ENCODE measurements around the gene IMPDH2. TPM values are rescaled to one million over a fixed set of nuclear protein-coding genes. Genes with fewer than 3 reads are reported as not detected.

IMPDH2 gene
- total RNA-seq: 412 and 416 TPM in 2 replicates

DNA sequence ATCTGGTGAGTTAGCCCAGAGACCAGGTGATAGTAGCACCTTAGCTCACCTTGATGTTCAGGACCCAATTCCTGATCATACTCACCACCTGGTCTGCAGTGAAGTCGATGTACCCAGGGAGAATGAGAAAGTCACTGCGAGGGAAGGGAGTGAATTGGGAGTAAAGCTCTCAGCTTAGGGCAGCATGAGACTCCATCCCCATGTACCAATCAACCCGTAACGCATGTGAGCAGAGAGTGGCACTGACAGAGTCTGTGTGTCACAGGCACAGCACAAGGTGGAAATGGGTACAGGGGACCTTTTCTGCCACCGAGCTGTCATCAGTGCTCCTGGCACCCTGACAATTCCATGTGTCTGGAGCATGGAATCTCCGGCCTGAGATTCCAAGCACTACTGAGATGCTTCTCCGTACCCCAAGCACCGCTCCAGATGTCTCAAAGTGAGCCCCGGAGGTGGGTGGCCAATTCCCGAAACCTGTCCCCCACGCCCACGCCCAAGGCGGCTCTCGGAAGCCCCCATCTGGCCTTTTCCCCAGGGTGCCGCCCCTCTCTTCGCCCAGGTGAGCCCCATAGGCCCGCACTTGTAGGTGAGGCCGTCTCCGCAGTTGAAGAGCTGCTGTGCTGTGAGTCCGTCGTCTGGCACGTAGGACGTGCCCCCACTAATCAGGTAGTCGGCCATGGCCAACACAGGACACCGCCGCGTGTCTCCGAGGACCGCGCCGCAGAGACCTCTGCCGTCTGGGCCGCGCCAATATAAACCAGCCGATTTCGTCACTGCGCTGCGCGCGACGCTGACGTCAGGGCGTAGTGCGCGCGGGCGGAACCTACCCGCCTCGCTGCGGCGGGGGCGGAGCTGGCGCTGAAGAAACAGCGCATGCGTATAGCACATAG is at the start of gene IMPDH2:
TSS of gene IMPDH2 (minus strand) at position 726 of the 890 bp plus-strand sequence. CDS start at position 678, 48 bp downstream.
- Mint-ChIP-seq H3K4me1 (ENCODE audit: low read depth) (peaks cover 34% of the 10 kb centered on the region), H3K27me3 (ENCODE audit: low read depth) (no peaks in the 10 kb centered on the region), H3K36me3 (ENCODE audit: low read depth) (peaks cover 90% of the 10 kb centered on the region), H3K27ac (peak within 1 kb of the TSS; percentile 94), H3K9me3 (no peaks in the 10 kb centered on the region), H3K4me3 (ENCODE audit: low read depth) (peak within 1 kb of the TSS; percentile 90)
- DNase-seq (ENCODE audit: low spot score): peak; percentile 91
- intact Hi-C loops (cut with micrococcal nuclease): loop anchor here (1.0 to 10.0 kb wide), 3 partner anchors 8 to 386 kb away; partner anchors contain the start of genes QRICH1, RHOA and TCTA

DNA sequence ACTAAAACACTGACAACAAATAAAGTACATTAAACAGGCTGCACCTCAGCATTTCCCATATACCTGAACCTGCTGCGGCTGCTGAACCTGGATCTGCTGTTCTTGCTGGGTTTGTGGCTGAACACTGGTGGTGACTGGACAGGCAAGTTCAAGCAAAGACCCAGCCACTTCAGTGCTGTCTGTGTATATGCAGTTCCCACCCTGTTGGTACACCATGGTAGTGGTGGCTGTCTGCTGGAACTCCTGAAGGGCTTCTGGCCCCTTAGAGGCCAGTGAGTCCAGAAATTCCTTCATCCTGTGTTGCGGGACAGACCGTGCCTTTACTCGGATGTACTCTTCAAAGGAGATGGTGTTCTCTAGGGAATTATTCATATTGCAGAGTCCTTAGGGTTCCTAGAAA is 47.4 kb upstream of the IMPDH2 start:
- DNase-seq (ENCODE audit: low spot score): no peak
- H3K4me1 Mint-ChIP-seq (ENCODE audit: low read depth): peaks cover 4% of the 10 kb centered on the region
- no peaks in the 10 kb centered on the region for H3K27me3 Mint-ChIP-seq (ENCODE audit: low read depth)
- no peaks in the 10 kb centered on the region for H3K9me3 Mint-ChIP-seq
- intact Hi-C loops (cut with micrococcal nuclease): no loop called here
- no peak overlapping the region for H3K27ac Mint-ChIP-seq
- no peak overlapping the region for H3K4me3 Mint-ChIP-seq (ENCODE audit: low read depth)
- peaks cover 53% of the 10 kb centered on the region for H3K36me3 Mint-ChIP-seq (ENCODE audit: low read depth)

DNA sequence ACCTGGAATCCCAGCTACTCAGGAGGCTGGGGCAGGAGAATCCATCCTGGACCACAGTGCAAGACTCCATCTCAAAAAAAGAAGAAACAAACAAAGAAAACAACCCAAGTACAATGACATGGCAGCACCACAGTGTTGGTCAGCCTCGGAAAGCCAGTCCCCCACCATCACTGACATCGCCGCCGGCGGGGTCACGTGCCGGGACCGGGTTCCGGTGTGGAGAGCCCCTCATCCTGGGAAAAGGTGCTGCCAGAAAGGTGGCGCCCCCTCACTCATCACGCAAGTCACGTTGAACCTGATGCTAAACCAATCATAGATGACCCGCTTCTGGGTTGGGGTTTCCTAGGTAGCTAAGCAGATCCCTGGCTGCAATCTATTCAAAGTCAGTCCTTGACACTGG is 46.9 kb upstream of the IMPDH2 start:
- no peak for DNase-seq (ENCODE audit: low spot score)
- no peaks in the 10 kb centered on the region for H3K9me3 Mint-ChIP-seq
- H3K4me3 Mint-ChIP-seq (ENCODE audit: low read depth): no peak overlapping the region
- no peak overlapping the region for H3K27ac Mint-ChIP-seq
- intact Hi-C loops (cut with micrococcal nuclease): no loop called here
- H3K36me3 Mint-ChIP-seq (ENCODE audit: low read depth): peaks cover 58% of the 10 kb centered on the region
- H3K4me1 Mint-ChIP-seq (ENCODE audit: low read depth): peaks cover 4% of the 10 kb centered on the region
- no peaks in the 10 kb centered on the region for H3K27me3 Mint-ChIP-seq (ENCODE audit: low read depth)

DNA sequence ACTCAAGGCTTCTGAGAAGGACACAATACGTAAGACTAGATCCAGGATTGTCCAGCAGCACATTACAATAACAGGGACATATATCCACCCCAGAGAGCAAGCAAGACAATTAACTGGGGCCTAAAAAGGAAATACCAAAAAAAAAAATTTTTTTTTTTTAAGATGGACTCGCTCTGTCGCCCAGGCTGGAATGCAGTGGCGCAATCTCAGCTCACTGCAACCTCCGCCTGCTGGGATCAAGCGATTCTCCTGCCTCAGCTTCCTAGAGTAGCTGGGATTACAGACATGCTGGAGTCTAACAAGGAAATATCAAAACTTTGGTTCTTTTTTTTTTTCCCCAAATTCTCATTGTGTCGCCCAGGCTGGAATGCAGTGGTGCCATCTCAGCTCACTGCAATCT is 28.8 kb upstream of the IMPDH2 start:
- Mint-ChIP-seq H3K9me3 (no peaks in the 10 kb centered on the region), H3K4me3 (ENCODE audit: low read depth) (no peak overlapping the region), H3K36me3 (ENCODE audit: low read depth) (peaks cover 44% of the 10 kb centered on the region), H3K27ac (no peak overlapping the region), H3K4me1 (ENCODE audit: low read depth) (no peaks in the 10 kb centered on the region), H3K27me3 (ENCODE audit: low read depth) (no peaks in the 10 kb centered on the region)
- no peak for DNase-seq (ENCODE audit: low spot score)
- intact Hi-C loops (cut with micrococcal nuclease): no loop called here

DNA sequence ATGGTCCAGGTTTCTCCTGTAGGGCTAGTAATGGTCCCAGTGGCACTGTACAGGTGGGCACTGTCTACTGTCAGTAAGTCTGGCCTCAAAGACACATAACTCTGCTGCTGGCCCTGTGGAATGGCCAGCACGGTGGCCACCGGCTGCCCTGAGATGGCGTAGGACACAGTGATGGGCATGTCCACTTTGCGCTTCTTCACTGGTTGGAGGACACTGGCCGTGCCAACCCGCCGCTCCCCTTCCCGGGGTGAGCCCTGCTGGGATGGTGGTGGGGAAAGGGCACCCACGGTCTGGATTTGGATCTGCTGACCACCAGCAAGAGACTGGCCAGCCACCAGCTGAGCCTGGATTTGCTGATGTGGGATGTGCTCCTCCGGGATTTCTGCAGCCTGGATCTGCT is 28.1 kb upstream of the IMPDH2 start:
- Mint-ChIP-seq H3K4me3 (ENCODE audit: low read depth) (no peak overlapping the region), H3K27ac (no peak overlapping the region), H3K27me3 (ENCODE audit: low read depth) (no peaks in the 10 kb centered on the region), H3K9me3 (no peaks in the 10 kb centered on the region), H3K4me1 (ENCODE audit: low read depth) (no peaks in the 10 kb centered on the region), H3K36me3 (ENCODE audit: low read depth) (peaks cover 48% of the 10 kb centered on the region)
- intact Hi-C loops (cut with micrococcal nuclease): no loop called here
- DNase-seq (ENCODE audit: low spot score): no peak

DNA sequence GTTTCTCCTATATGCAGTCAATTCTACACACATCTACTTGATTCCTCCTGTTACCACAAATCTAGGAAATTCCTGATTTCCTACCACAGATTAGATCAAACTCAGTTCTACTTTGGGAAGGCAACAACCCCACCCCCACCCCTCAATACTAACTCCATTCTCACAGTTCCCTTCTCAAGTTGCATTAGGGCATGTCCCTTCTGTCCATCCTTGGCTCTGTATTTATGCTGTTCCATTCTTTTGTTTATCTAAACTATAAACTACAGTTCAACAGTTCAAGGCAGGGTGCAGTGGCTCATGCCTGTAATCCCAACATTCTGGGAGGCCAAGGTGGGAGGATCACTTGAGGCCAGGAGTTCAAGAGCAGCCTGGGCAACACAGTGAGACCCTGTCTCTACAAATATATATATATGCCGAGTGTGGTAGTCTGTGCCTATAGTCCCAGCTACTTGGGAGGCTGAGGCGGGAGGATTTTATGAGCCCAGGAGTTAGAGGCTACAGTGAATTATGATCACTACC is 25.2 kb upstream of the IMPDH2 start:
- H3K4me3 Mint-ChIP-seq (ENCODE audit: low read depth): no peak overlapping the region
- DNase-seq (ENCODE audit: low spot score): no peak
- H3K4me1 Mint-ChIP-seq (ENCODE audit: low read depth): no peaks in the 10 kb centered on the region
- H3K27ac Mint-ChIP-seq: no peak overlapping the region
- H3K27me3 Mint-ChIP-seq (ENCODE audit: low read depth): no peaks in the 10 kb centered on the region
- intact Hi-C loops (cut with micrococcal nuclease): no loop called here
- no peaks in the 10 kb centered on the region for H3K9me3 Mint-ChIP-seq
- H3K36me3 Mint-ChIP-seq (ENCODE audit: low read depth): peaks cover 63% of the 10 kb centered on the region

DNA sequence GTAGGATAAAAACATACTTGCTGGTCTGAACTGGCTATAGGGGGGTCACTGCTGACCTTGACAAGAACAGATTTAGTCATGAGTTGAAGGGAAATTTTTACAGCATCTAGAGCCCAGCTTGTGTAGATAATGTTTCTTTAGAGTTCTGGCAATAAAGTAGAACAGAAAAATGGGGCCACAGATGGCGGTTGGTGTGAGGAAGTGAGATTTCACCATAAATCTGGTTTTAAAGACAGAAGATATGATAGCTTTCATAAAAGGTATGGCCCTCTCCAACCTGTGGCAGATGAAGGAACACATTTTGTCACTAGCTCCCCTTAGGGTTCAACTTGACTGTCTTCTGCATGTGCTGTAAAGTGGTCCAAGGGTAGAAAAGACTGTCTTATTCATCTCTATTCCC is 24.3 kb upstream of the IMPDH2 start:
- DNase-seq (ENCODE audit: low spot score): no peak
- H3K4me1 Mint-ChIP-seq (ENCODE audit: low read depth): no peaks in the 10 kb centered on the region
- no peak overlapping the region for H3K27ac Mint-ChIP-seq
- no peaks in the 10 kb centered on the region for H3K27me3 Mint-ChIP-seq (ENCODE audit: low read depth)
- H3K9me3 Mint-ChIP-seq: no peaks in the 10 kb centered on the region
- no peak overlapping the region for H3K4me3 Mint-ChIP-seq (ENCODE audit: low read depth)
- intact Hi-C loops (cut with micrococcal nuclease): no loop called here
- peaks cover 67% of the 10 kb centered on the region for H3K36me3 Mint-ChIP-seq (ENCODE audit: low read depth)

- Mint-ChIP-seq H3K9me3 (no peaks in the 10 kb centered on the region), H3K36me3 (ENCODE audit: low read depth) (peaks cover 59% of the 10 kb centered on the region), H3K27ac (no peak overlapping the region), H3K4me1 (ENCODE audit: low read depth) (no peaks in the 10 kb centered on the region), H3K27me3 (ENCODE audit: low read depth) (no peaks in the 10 kb centered on the region), H3K4me3 (ENCODE audit: low read depth) (no peak overlapping the region)
- DNase-seq (ENCODE audit: low spot score): no peak
- intact Hi-C loops (cut with micrococcal nuclease): no loop called here
Measured at GRCh38 chr3:49035281-49035680, 6.1 kb upstream of the IMPDH2 start.

- no peaks in the 10 kb centered on the region for H3K27me3 Mint-ChIP-seq (ENCODE audit: low read depth)
- peaks cover 61% of the 10 kb centered on the region for H3K36me3 Mint-ChIP-seq (ENCODE audit: low read depth)
- intact Hi-C loops (cut with micrococcal nuclease): no loop called here
- H3K27ac Mint-ChIP-seq: no peak overlapping the region
- H3K4me3 Mint-ChIP-seq (ENCODE audit: low read depth): no peak overlapping the region
- no peaks in the 10 kb centered on the region for H3K9me3 Mint-ChIP-seq
- no peak for DNase-seq (ENCODE audit: low spot score)
- H3K4me1 Mint-ChIP-seq (ENCODE audit: low read depth): peaks cover 4% of the 10 kb centered on the region
Measured at GRCh38 chr3:49034650-49035049, 5.5 kb upstream of the IMPDH2 start.

GRCh38 chr3:49032646-49033304 is 3.6 kb upstream of the IMPDH2 start:
- H3K9me3 Mint-ChIP-seq: no peaks in the 10 kb centered on the region
- no peak overlapping the region for H3K27ac Mint-ChIP-seq
- no peaks in the 10 kb centered on the region for H3K27me3 Mint-ChIP-seq (ENCODE audit: low read depth)
- no peak overlapping the region for H3K4me3 Mint-ChIP-seq (ENCODE audit: low read depth)
- DNase-seq (ENCODE audit: low spot score): no peak
- H3K36me3 Mint-ChIP-seq (ENCODE audit: low read depth): peaks cover 76% of the 10 kb centered on the region
- intact Hi-C loops (cut with micrococcal nuclease): no loop called here
- peaks cover 15% of the 10 kb centered on the region for H3K4me1 Mint-ChIP-seq (ENCODE audit: low read depth)

DNA sequence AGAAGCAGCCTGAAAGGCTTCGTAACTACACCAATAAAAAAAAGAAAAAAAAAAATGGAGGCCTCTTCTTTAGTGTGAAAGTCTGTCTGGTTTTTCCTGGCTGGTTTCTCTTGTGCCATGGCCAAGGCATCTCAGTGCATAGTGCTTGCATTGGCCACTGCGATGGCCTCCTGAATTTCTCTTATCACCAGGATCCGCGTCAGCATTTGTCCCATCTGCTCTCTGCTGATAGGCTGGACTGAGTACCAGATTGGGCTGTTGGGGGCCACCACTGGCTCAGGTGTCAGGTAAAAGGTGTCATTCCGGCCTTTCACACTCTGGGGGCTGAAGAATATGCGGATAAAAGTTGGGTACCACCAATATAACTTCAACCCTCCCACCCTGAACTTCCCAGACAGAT is 1.1 kb upstream of the IMPDH2 start:
- H3K27ac Mint-ChIP-seq: no peak overlapping the region
- no peak for DNase-seq (ENCODE audit: low spot score)
- intact Hi-C loops (cut with micrococcal nuclease): no loop called here
- peaks cover 26% of the 10 kb centered on the region for H3K4me1 Mint-ChIP-seq (ENCODE audit: low read depth)
- no peaks in the 10 kb centered on the region for H3K27me3 Mint-ChIP-seq (ENCODE audit: low read depth)
- H3K36me3 Mint-ChIP-seq (ENCODE audit: low read depth): peaks cover 88% of the 10 kb centered on the region
- no peaks in the 10 kb centered on the region for H3K9me3 Mint-ChIP-seq
- no peak overlapping the region for H3K4me3 Mint-ChIP-seq (ENCODE audit: low read depth)

- Mint-ChIP-seq H3K27me3 (ENCODE audit: low read depth) (no peaks in the 10 kb centered on the region), H3K36me3 (ENCODE audit: low read depth) (peaks cover 88% of the 10 kb centered on the region), H3K4me3 (ENCODE audit: low read depth) (peak overlapping the region; percentile 90), H3K9me3 (no peaks in the 10 kb centered on the region), H3K27ac (peak overlapping the region; percentile 94), H3K4me1 (ENCODE audit: low read depth) (peaks cover 30% of the 10 kb centered on the region)
- no peak for DNase-seq (ENCODE audit: low spot score)
- intact Hi-C loops (cut with micrococcal nuclease): loop anchor here (1.0 to 10.0 kb wide), 3 partner anchors 8 to 385 kb away; partner anchors contain the start of genes QRICH1, RHOA and TCTA
Measured at GRCh38 chr3:49029563-49029884, 326 bp upstream of the IMPDH2 start.

DNA sequence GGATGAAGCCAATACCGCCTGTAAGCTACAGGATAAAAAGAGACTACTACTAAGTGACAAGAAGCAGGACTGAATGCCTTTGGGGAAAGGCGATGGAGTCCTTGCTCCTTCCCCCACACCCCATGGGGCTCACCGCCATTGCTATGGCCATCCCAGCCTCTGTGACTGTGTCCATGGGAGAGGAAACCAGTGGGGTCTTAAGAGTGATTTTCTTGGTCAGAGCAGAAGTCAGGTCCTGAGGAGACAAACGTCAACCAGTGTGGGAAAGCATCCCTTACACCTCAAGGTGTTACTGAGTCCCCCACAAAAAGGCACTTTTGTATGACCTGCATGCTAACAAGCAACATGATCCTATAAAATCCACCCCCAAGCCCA is 913 bp downstream of the IMPDH2 start:
- Mint-ChIP-seq H3K9me3 (no peaks in the 10 kb centered on the region), H3K4me1 (ENCODE audit: low read depth) (peaks cover 38% of the 10 kb centered on the region), H3K4me3 (ENCODE audit: low read depth) (peak overlapping the region; percentile 90), H3K27me3 (ENCODE audit: low read depth) (no peaks in the 10 kb centered on the region), H3K27ac (peak overlapping the region; percentile 94), H3K36me3 (ENCODE audit: low read depth) (peaks cover 93% of the 10 kb centered on the region)
- intact Hi-C loops (cut with micrococcal nuclease): loop anchor here (2.0 to 10.0 kb wide), 2 partner anchors 67 to 387 kb away; partner anchors contain the start of genes QRICH1, RHOA and TCTA
- DNase-seq (ENCODE audit: low spot score): peak; percentile 8

All from activated T-helper 2 cell treated with anti-CD3 and anti-CD28 coated beads, Interferon-gamma antibody, Interleukin-2, Interleukin-4, amounts not matched to agents 10 μg/mL and 5 μg/mL and 100 μg/mL, durations not matched to agents 14 hours and 24 hours and 36 hours (primary cell).